NCI-H2107 treated with DMSO at 0.1 percent for 48 hours (cell line): ENCODE results near the gene CCDC12.

ENCODE experiments used
- DNase-seq: peaks from one replicate; lab custom pipeline; 2025; ENCODE audit not compliant: unreplicated experiment; lab: John Stamatoyannopoulos, UW

The CCDC12 gene

GRCh38 chr3:46895761-46896160 is 80.8 kb downstream of the CCDC12 start:
- no peak for DNase-seq

- DNase-seq = no peak
Measured at GRCh38 chr3:46895204-46895660, 81.3 kb downstream of the CCDC12 start.

- no peak for DNase-seq
Measured at GRCh38 chr3:46894256-46894655, 82.3 kb downstream of the CCDC12 start.

GRCh38 chr3:46893763-46894162 is 82.8 kb downstream of the CCDC12 start:
- no peak for DNase-seq

- DNase-seq = no peak
Measured at GRCh38 chr3:46893146-46893748, 83.3 kb downstream of the CCDC12 start.

- DNase-seq = no peak
Measured at GRCh38 chr3:46892285-46893145, 84.0 kb downstream of the CCDC12 start.

- no peak for DNase-seq
Measured at GRCh38 chr3:46891132-46891531, 85.4 kb downstream of the CCDC12 start.

GRCh38 chr3:46890132-46890531 is 86.4 kb downstream of the CCDC12 start:
- DNase-seq = no peak

GRCh38 chr3:46889381-46890110 is 87.0 kb downstream of the CCDC12 start:
- no peak for DNase-seq

- no peak for DNase-seq
Measured at GRCh38 chr3:46888705-46889104, 87.8 kb downstream of the CCDC12 start.

- peak; percentile 27 for DNase-seq
Measured at GRCh38 chr3:46887980-46888494, 88.5 kb downstream of the CCDC12 start.

- DNase-seq = no peak
Measured at GRCh38 chr3:46885612-46886011, 90.9 kb downstream of the CCDC12 start.

- DNase-seq = no peak
Measured at GRCh38 chr3:46884929-46885328, 91.6 kb downstream of the CCDC12 start.

GRCh38 chr3:46884427-46884826 is 92.1 kb downstream of the CCDC12 start:
- DNase-seq = no peak

GRCh38 chr3:46883830-46884185 is 92.7 kb downstream of the CCDC12 start:
- DNase-seq = no peak

GRCh38 chr3:46883054-46883829 is 93.3 kb downstream of the CCDC12 start:
- DNase-seq = no peak

- no peak for DNase-seq
Measured at GRCh38 chr3:46882377-46883053, 94.0 kb downstream of the CCDC12 start.

- DNase-seq = no peak
Measured at GRCh38 chr3:46881596-46882376, 94.8 kb downstream of the CCDC12 start.

GRCh38 chr3:46880884-46881595 is 95.5 kb downstream of the CCDC12 start:
- no peak for DNase-seq
